WTC11 (cell line): ENCODE data around the gene ATAD2B. TPM values are rescaled to one million over a fixed set of nuclear protein-coding genes. Genes with fewer than 3 reads are reported as not detected.

ENCODE experiments used
- ATAC-seq: fragments of 200-7000 bp; cut with Tn5 transposase; 2 replicates; pipeline ENCODE4 v1.10.0; 2021; ENCODE audit warnings: mild to moderate bottlenecking, moderate library complexity
- CTCF ChIA-PET: fragments of 300-600 bp; sonication (Branson Sonifier 250); formaldehyde crosslinking; loops from one replicate; lab custom pipeline; 2021; ENCODE audit warnings: antibody characterized with exemption; lab: Charles Lee
- POLR2A ChIA-PET: fragments of 350-600 bp; sonication (Branson Sonifier 250); formaldehyde crosslinking; loops from one replicate; lab custom pipeline; 2021; ENCODE audit warnings: antibody characterized with exemption; lab: Charles Lee
- DNase-seq: peaks from one replicate; pipeline ENCODE4 v3.0.0; 2021; ENCODE audit warnings: low spot score
- H3K27ac Mint-ChIP-seq: 2 replicates; pipeline ENCODE4 v1.8.0; 2021; ENCODE audit warnings: mixed read lengths
- H3K27me3 Mint-ChIP-seq: 2 replicates; pipeline ENCODE4 v1.8.0; 2021; ENCODE audit warnings: low read depth, mild to moderate bottlenecking, moderate library complexity, mixed read lengths
- H3K36me3 Mint-ChIP-seq: 2 replicates; pipeline ENCODE4 v1.8.0; 2021; ENCODE audit warnings: mixed read lengths
- H3K4me1 Mint-ChIP-seq: 2 replicates; pipeline ENCODE4 v1.8.0; 2022; ENCODE audit warnings: mixed read lengths
- H3K4me3 Mint-ChIP-seq: 2 replicates; pipeline ENCODE4 v1.8.0; 2021; ENCODE audit warnings: mild to moderate bottlenecking, moderate library complexity, mixed read lengths
- H3K9me3 Mint-ChIP-seq: 2 replicates; pipeline ENCODE4 v1.8.0; 2021; ENCODE audit warnings: mixed read lengths
- AR ChIP-seq: fragments of 250-450 bp; sonication (Bioruptor Pico); IDR thresholded peaks from 2 replicates; pipeline ENCODE4 v1.9.0; 2021; ENCODE audit warnings: mild to moderate bottlenecking
- ARID4B ChIP-seq: sonication (generic); formaldehyde crosslinking; IDR thresholded peaks from 2 replicates; pipeline ENCODE4 v1.8.0; 2023; ENCODE audit warnings: missing genetic modification reagents, mild to moderate bottlenecking, borderline replicate concordance
- CBFB ChIP-seq: sonication (generic); formaldehyde crosslinking; IDR thresholded peaks from 2 replicates; pipeline ENCODE4 v1.8.1; 2022; ENCODE audit warnings: mild to moderate bottlenecking, low read depth, missing genetic modification reagents
- E2F1 ChIP-seq: sonication (generic); formaldehyde crosslinking; IDR thresholded peaks from 2 replicates; pipeline ENCODE4 v1.8.0; 2022; ENCODE audit warnings: mild to moderate bottlenecking, missing genetic modification reagents
- E2F5 ChIP-seq: sonication (generic); formaldehyde crosslinking; IDR thresholded peaks from 2 replicates; pipeline ENCODE4 v1.8.1; 2022; ENCODE audit warnings: mild to moderate bottlenecking, moderate library complexity, missing genetic modification reagents
- ETV6 ChIP-seq: sonication (generic); formaldehyde crosslinking; IDR thresholded peaks from 2 replicates; pipeline ENCODE4 v1.8.1; 2022; ENCODE audit warnings: mild to moderate bottlenecking, missing genetic modification reagents
- IRF2 ChIP-seq: sonication (generic); formaldehyde crosslinking; IDR thresholded peaks from 2 replicates; pipeline ENCODE4 v1.8.0; 2022; ENCODE audit warnings: low read depth, missing genetic modification reagents, borderline replicate concordance
- JAZF1 ChIP-seq: fragments of 250-450 bp; sonication (Bioruptor Pico); IDR thresholded peaks from 2 replicates; pipeline ENCODE4 v1.9.0; 2021; ENCODE audit warnings: moderate library complexity, mild to moderate bottlenecking, inconsistent platforms
- KAT7 ChIP-seq: sonication (generic); formaldehyde crosslinking; IDR thresholded peaks from 2 replicates; pipeline ENCODE4 v1.8.1; 2023; ENCODE audit warnings: missing genetic modification reagents, mild to moderate bottlenecking, borderline replicate concordance
- MXD4 ChIP-seq: fragments of 250-450 bp; sonication (Bioruptor Pico); IDR thresholded peaks from 2 replicates; pipeline ENCODE4 v1.8.0; 2021; ENCODE audit warnings: mild to moderate bottlenecking, moderate library complexity, borderline replicate concordance
- NFATC4 ChIP-seq: fragments of 250-450 bp; sonication (Bioruptor Pico); IDR thresholded peaks from 2 replicates; pipeline ENCODE4 v1.9.0; 2021; ENCODE audit warnings: mild to moderate bottlenecking
- NFE2L1 ChIP-seq: sonication (generic); formaldehyde crosslinking; IDR thresholded peaks from 2 replicates; pipeline ENCODE4 v1.8.1; 2023; ENCODE audit warnings: missing genetic modification reagents
- NR3C1 ChIP-seq: sonication (generic); formaldehyde crosslinking; conservative IDR thresholded peaks from 2 replicates; pipeline ENCODE4 v1.8.1; 2023; ENCODE audit warnings: low read depth, mild to moderate bottlenecking, missing genetic modification reagents
- RELA ChIP-seq: sonication (generic); formaldehyde crosslinking; IDR thresholded peaks from 2 replicates; pipeline ENCODE4 v1.8.1; 2022; ENCODE audit warnings: missing genetic modification reagents, mild to moderate bottlenecking, borderline replicate concordance
- SP1 ChIP-seq: sonication (generic); formaldehyde crosslinking; conservative IDR thresholded peaks from 2 replicates; pipeline ENCODE4 v1.8.1; 2022; ENCODE audit warnings: missing genetic modification reagents
- ZBTB21 ChIP-seq: sonication (generic); formaldehyde crosslinking; IDR thresholded peaks from 2 replicates; pipeline ENCODE4 v1.8.1; 2023; ENCODE audit warnings: mild to moderate bottlenecking, missing genetic modification reagents, borderline replicate concordance
- ZBTB43 ChIP-seq: sonication (generic); formaldehyde crosslinking; IDR thresholded peaks from 2 replicates; pipeline ENCODE4 v1.8.1; 2023; ENCODE audit warnings: mild to moderate bottlenecking, missing genetic modification reagents
- ZNF232 ChIP-seq: sonication (generic); formaldehyde crosslinking; IDR thresholded peaks from 2 replicates; pipeline ENCODE4 v1.8.0; 2022; ENCODE audit warnings: mild to moderate bottlenecking, missing genetic modification reagents
- ZNF317 ChIP-seq: sonication (generic); formaldehyde crosslinking; IDR thresholded peaks from 2 replicates; pipeline ENCODE4 v1.8.1; 2023; ENCODE audit warnings: low read depth, mild to moderate bottlenecking, moderate library complexity, missing genetic modification reagents, borderline replicate concordance
- total RNA-seq: library from RNA; stranded (reverse); gene quantifications from 3 replicates; pipeline ENCODE4 v1.2.3, GENCODE V29; 2021

Gene ATAD2B
- total RNA-seq, 1 experiment from 2014 or later, result 21.5 TPM

GRCh38 chr2:23827287-23827686 is 99.6 kb downstream of the ATAD2B start:
- no peaks in the 10 kb centered on the region for H3K36me3 Mint-ChIP-seq
- ChIA-PET POLR2A (no interaction called here), CTCF (no interaction called here)
- DNase-seq (no peak), ATAC-seq (no peak)
- H3K9me3 Mint-ChIP-seq, result no peaks in the 10 kb centered on the region
- no peak overlapping the region for H3K27ac Mint-ChIP-seq
- no peaks in the 10 kb centered on the region for H3K27me3 Mint-ChIP-seq
- TF ChIP-seq RELA (CRISPR knock-in tag) (no peak), NFE2L1 (CRISPR knock-in tag) (no peak), ZNF232 (CRISPR knock-in tag) (no peak), E2F1 (CRISPR knock-in tag) (no peak), ZBTB21 (CRISPR knock-in tag) (no peak), MXD4 (CRISPR knock-in tag) (no peak), IRF2 (CRISPR knock-in tag) (no peak), SP1 (CRISPR knock-in tag) (no peak), ETV6 (no peak), E2F5 (CRISPR knock-in tag) (no peak), ZBTB43 (CRISPR knock-in tag) (no peak), ARID4B (CRISPR knock-in tag) (no peak), CBFB (CRISPR knock-in tag) (no peak), KAT7 (CRISPR knock-in tag) (no peak), NR3C1 (CRISPR knock-in tag) (no peak), JAZF1 (CRISPR knock-in tag) (no peak), ZNF317 (CRISPR knock-in tag) (no peak), NFATC4 (no peak), AR (CRISPR knock-in tag) (no peak)
- no peaks in the 10 kb centered on the region for H3K4me1 Mint-ChIP-seq
- no peak overlapping the region for H3K4me3 Mint-ChIP-seq
